Panc1 (cell line): ENCODE data around the gene FBXO40. TPM values are rescaled to one million over a fixed set of nuclear protein-coding genes. Genes with fewer than 3 reads are reported as not detected.

ENCODE experiments used
- ATAC-seq: fragments of 200-7000 bp; cut with Tn5 transposase; 2 replicates; pipeline ENCODE4 v1.9.1; 2020; ENCODE audit warnings: mild to moderate bottlenecking, moderate library complexity
- BruUV-seq: library from RNA; stranded (reverse); fragments of 400-500 nt; replicated peaks from 2 replicates; lab custom pipeline; 2021; lab: Mats Ljungman, UMichigan
- CTCF ChIA-PET: fragments of 300-600 bp; sonication (Branson Sonifier 250); formaldehyde crosslinking; loops from one replicate; lab custom pipeline; 2022; ENCODE audit warnings: antibody characterized with exemption; lab: Charles Lee
- POLR2A ChIA-PET: fragments of 300-600 bp; sonication (Branson Sonifier 250); formaldehyde crosslinking; loops from one replicate; lab custom pipeline; 2022; ENCODE audit warnings: antibody characterized with exemption; lab: Charles Lee
- DNase-seq: peaks from one replicate; pipeline ENCODE4 v3.0.0-alpha.2; 2010; ENCODE audit warnings: low read depth, low spot score
- H3K27ac ChIP-seq: 2 replicates; pipeline ENCODE4 v1.5.1; 2011; ENCODE audit warnings: mild to moderate bottlenecking, low read length, inconsistent platforms
- H3K27me3 ChIP-seq: fragments of 200-500 bp; sonication (Bioruptor generic); 2 replicates; pipeline ENCODE4 v1.6.0; 2014; ENCODE audit warnings: low read length, inconsistent platforms; ENCODE audit not compliant: control insufficient read depth, insufficient read depth
- H3K36me3 ChIP-seq: fragments of 200-500 bp; sonication (Bioruptor generic); 2 replicates; pipeline ENCODE4 v1.5.1; 2014; ENCODE audit warnings: inconsistent platforms, mild to moderate bottlenecking, low read length, moderate library complexity; ENCODE audit not compliant: control insufficient read depth, insufficient read depth
- H3K4me1 ChIP-seq: 2 replicates; pipeline ENCODE4 v1.5.1; 2011; ENCODE audit warnings: inconsistent platforms, mild to moderate bottlenecking, low read length, moderate library complexity; ENCODE audit not compliant: control insufficient read depth, insufficient read depth
- H3K4me3 ChIP-seq, 2 experiments: 2 replicates each; pipeline ENCODE4 v1.5.1; 2011 to 2012; ENCODE audit warnings: low read depth in 2 of 2, low read length in 2 of 2, mild to moderate bottlenecking in 2 of 2, inconsistent platforms in 1 of 2, moderate library complexity in 1 of 2
- H3K9me3 ChIP-seq: fragments of 200-500 bp; sonication (Bioruptor generic); 2 replicates; pipeline ENCODE4 v1.5.1; 2014; ENCODE audit warnings: low read depth, mild to moderate bottlenecking, inconsistent platforms, low read length, moderate library complexity; ENCODE audit not compliant: control insufficient read depth, insufficient read depth
- POLR2AphosphoS5 ChIP-seq: IDR thresholded peaks from 2 replicates; pipeline ENCODE4 v1.6.1; 2012; ENCODE audit warnings: mild to moderate bottlenecking, low read depth, low read length, moderate library complexity
- SIN3A ChIP-seq: IDR thresholded peaks from 2 replicates; pipeline ENCODE4 v1.6.1; 2012; ENCODE audit warnings: low read depth, mild to moderate bottlenecking, low read length, moderate library complexity, borderline replicate concordance; ENCODE audit not compliant: insufficient read depth
- TCF7L2 ChIP-seq: IDR thresholded peaks from 2 replicates; pipeline ENCODE4 v1.6.1; 2011; ENCODE audit warnings: mild to moderate bottlenecking, low read depth, low read length, inconsistent platforms
- in situ Hi-C: cut with HindIII; loops from 2 replicates; pipeline ENCODE4 v1.10.0; 2016; ENCODE audit warnings: low sequenced_read_pairs, low pct_unique_long_range_greater_than_20kb
- intact Hi-C: fragments of 100-400 bp; cut with micrococcal nuclease; formaldehyde crosslinking; loops from one replicate; pipeline ENCODE4 v1.10.0; 2022; ENCODE audit not compliant: unreplicated experiment
- total RNA-seq: library from RNA; stranded (reverse); gene quantifications from one replicate; pipeline ENCODE4 v1.2.1, GENCODE V29; 2021; ENCODE audit not compliant: unreplicated experiment
- TF ChIP-seq, protein P1 (sequence below), 2 experiments: IDR thresholded peaks; 2 replicates each; pipeline ENCODE4 v1.6.1; 2011 to 2012; ENCODE audit warnings: low read depth in 2 of 2, control low read depth in 1 of 2, low read length in 1 of 2, mild to moderate bottlenecking in 1 of 2, moderate library complexity in 1 of 2; ENCODE audit not compliant: insufficient read depth in 1 of 2
- TF ChIP-seq, protein P2 (sequence below): fragments of 450-650 bp; IDR thresholded peaks from 2 replicates; pipeline ENCODE4 v1.5.1; 2017; ENCODE audit warnings: mild to moderate bottlenecking

The FBXO40 gene
- total RNA-seq, 1 experiment from 2014 or later = not detected

- TF ChIP-seq, protein P1, sequence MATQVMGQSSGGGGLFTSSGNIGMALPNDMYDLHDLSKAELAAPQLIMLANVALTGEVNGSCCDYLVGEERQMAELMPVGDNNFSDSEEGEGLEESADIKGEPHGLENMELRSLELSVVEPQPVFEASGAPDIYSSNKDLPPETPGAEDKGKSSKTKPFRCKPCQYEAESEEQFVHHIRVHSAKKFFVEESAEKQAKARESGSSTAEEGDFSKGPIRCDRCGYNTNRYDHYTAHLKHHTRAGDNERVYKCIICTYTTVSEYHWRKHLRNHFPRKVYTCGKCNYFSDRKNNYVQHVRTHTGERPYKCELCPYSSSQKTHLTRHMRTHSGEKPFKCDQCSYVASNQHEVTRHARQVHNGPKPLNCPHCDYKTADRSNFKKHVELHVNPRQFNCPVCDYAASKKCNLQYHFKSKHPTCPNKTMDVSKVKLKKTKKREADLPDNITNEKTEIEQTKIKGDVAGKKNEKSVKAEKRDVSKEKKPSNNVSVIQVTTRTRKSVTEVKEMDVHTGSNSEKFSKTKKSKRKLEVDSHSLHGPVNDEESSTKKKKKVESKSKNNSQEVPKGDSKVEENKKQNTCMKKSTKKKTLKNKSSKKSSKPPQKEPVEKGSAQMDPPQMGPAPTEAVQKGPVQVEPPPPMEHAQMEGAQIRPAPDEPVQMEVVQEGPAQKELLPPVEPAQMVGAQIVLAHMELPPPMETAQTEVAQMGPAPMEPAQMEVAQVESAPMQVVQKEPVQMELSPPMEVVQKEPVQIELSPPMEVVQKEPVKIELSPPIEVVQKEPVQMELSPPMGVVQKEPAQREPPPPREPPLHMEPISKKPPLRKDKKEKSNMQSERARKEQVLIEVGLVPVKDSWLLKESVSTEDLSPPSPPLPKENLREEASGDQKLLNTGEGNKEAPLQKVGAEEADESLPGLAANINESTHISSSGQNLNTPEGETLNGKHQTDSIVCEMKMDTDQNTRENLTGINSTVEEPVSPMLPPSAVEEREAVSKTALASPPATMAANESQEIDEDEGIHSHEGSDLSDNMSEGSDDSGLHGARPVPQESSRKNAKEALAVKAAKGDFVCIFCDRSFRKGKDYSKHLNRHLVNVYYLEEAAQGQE (IDR thresholded peaks at IDR 0.05; ENCODE audit: insufficient read depth in 1 of 2, low read depth in 2 of 2, low read length in 1 of 2) = no peak
- TF ChIP-seq SIN3A = no peak
- no peak for TF ChIP-seq TCF7L2
- no peak for TF ChIP-seq POLR2AphosphoS5
- TF ChIP-seq, protein P2, sequence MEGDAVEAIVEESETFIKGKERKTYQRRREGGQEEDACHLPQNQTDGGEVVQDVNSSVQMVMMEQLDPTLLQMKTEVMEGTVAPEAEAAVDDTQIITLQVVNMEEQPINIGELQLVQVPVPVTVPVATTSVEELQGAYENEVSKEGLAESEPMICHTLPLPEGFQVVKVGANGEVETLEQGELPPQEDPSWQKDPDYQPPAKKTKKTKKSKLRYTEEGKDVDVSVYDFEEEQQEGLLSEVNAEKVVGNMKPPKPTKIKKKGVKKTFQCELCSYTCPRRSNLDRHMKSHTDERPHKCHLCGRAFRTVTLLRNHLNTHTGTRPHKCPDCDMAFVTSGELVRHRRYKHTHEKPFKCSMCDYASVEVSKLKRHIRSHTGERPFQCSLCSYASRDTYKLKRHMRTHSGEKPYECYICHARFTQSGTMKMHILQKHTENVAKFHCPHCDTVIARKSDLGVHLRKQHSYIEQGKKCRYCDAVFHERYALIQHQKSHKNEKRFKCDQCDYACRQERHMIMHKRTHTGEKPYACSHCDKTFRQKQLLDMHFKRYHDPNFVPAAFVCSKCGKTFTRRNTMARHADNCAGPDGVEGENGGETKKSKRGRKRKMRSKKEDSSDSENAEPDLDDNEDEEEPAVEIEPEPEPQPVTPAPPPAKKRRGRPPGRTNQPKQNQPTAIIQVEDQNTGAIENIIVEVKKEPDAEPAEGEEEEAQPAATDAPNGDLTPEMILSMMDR = no peak
- CTCF ChIA-PET = no interaction called here
- POLR2A ChIA-PET = interaction anchor here (0.7 kb wide), 1 partner anchor 1189 kb away, joined by 6 read pairs; no protein-coding TSS in a partner anchor
- DNase-seq (no peak), ATAC-seq (peak; percentile 73)
- Histone ChIP-seq H3K9me3 (no peaks in the 10 kb centered on the region), H3K27ac (no peak overlapping the region), H3K4me1 (no peaks in the 10 kb centered on the region), H3K4me3 (no peak overlapping the region), H3K27me3 (peaks cover 2% of the 10 kb centered on the region; the same call in 1 of the 2 replicates), H3K36me3 (no peaks in the 10 kb centered on the region)
- in situ Hi-C loops = no loop called here
- no TSS peak for BruUV-seq
- intact Hi-C loops = no loop called here
These were observed 49.6 kb downstream of the FBXO40 start for GRCh38 chr3:121642601-121643314.

- intact Hi-C loops (no loop called here), in situ Hi-C loops (no loop called here)
- BruUV-seq = no TSS peak
- no peak for TF ChIP-seq TCF7L2
- TF ChIP-seq, protein P1 (IDR thresholded peaks at IDR 0.05; ENCODE audit: insufficient read depth in 1 of 2, low read depth in 2 of 2, low read length in 1 of 2) = no peak
- TF ChIP-seq POLR2AphosphoS5 = no peak
- TF ChIP-seq SIN3A = no peak
- TF ChIP-seq, protein P2 = no peak
- ChIA-PET POLR2A (no interaction called here), CTCF (interaction anchor here (0.5 kb wide), 1 partner anchor 614 kb away, joined by 7 read pairs; no protein-coding TSS in a partner anchor)
- no peaks in the 10 kb centered on the region for H3K36me3 ChIP-seq
- H3K4me3 ChIP-seq = no peak overlapping the region
- no peak overlapping the region for H3K27ac ChIP-seq
- no peaks in the 10 kb centered on the region for H3K4me1 ChIP-seq
- no peak for ATAC-seq
- peaks cover 2% of the 10 kb centered on the region; the same call in 1 of the 2 replicates for H3K27me3 ChIP-seq
- no peaks in the 10 kb centered on the region for H3K9me3 ChIP-seq
- no peak for DNase-seq
These were observed 51.9 kb downstream of the FBXO40 start for GRCh38 chr3:121645054-121645453.
